ENCODE measurements around the gene OTUB1.
"Not testable (repeated sequence)": the region's sequence is repeated elsewhere in the genome, so short reads cannot be mapped to it uniquely, and the experiment has no call there.

Gene OTUB1, protein sequence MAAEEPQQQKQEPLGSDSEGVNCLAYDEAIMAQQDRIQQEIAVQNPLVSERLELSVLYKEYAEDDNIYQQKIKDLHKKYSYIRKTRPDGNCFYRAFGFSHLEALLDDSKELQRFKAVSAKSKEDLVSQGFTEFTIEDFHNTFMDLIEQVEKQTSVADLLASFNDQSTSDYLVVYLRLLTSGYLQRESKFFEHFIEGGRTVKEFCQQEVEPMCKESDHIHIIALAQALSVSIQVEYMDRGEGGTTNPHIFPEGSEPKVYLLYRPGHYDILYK

GRCh38 chr11:63986156-63986931 is at the start of gene OTUB1:
TSS of gene OTUB1 (plus strand) at chr11:63986438. CDS start at chr11:63986457, 19 bp downstream.
- DNase-seq (ENCODE audit: low spot score): peak; percentile 96

- DNase-seq (ENCODE audit: low spot score): no peak
Observed at GRCh38 chr11:63937713-63938478, 48.3 kb upstream of the OTUB1 start.

GRCh38 chr11:63938479-63939396 is 47.5 kb upstream of the OTUB1 start, which contains the start of gene NAA40:
TSS of gene NAA40 (plus strand) at chr11:63939002. CDS start at chr11:63939097, 95 bp downstream.
- DNase-seq (ENCODE audit: low spot score): peak; percentile 99

DNA sequence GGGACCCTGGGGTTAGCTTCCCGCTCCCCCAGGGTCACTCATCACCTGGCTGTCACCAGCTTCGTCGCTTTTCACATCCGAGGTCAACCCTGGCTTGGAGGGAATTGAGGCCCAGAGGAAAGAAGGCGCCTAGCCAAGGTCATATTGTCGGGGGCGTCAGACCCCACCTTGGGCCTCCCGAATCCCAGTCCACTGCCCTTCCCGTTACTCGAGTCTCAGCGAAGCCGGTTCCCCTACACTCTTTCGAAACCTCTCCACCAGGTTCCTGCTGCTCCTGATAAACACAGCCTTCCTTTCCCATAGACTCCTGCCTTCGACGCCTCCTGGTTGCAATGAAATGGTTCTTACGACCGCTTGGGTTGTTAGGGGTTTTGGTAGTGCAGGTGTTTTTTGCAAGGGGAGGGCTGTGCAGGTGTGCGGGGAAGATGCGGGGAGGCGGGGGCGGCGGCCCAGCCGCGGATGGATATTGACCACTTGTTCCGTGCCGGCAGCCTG is 46.8 kb upstream of the OTUB1 start:
- DNase-seq (ENCODE audit: low spot score): no peak

- no peak for DNase-seq (ENCODE audit: low spot score)
Observed at GRCh38 chr11:63940786-63941185, 45.5 kb upstream of the OTUB1 start.

DNA sequence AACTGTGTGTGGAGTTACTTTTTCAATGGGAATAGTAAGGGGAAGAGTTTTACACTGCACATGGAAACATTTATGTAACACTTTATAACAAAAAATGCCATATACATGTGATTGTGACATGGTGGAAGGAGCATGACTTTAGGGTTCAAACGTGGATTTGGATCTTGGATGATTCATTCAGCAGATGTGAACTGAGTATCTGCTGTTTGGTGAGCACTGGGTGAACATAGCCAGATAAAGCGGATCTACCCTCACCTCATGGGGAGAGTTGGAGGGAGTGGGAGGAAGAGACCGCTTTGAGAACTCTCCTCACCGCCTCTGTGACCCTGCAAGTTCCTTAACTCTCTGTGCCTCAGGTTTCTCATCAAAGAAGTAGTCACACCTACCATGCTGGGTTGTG is 44.3 kb upstream of the OTUB1 start:
- no peak for DNase-seq (ENCODE audit: low spot score)

DNA sequence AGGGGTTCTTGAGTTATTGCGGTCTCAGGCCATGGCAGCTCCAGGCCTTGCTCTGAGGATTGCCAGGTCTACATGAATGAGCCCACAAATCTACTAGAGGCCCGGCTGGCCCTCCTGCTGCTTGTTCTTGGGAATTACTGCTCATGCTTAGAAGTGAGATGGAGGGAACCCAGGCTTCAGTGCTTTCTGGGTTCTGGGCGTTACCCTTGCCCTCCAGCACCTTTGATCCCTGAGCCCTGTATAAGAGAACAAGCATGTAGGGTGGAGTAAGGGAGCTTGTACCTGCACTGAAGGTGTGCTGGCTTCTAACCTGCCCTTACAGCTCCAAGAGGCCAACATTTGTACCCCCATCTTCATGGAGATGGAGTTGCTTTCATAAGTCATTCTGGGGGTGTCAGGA is 43.4 kb upstream of the OTUB1 start:
- DNase-seq (ENCODE audit: low spot score): no peak

DNA sequence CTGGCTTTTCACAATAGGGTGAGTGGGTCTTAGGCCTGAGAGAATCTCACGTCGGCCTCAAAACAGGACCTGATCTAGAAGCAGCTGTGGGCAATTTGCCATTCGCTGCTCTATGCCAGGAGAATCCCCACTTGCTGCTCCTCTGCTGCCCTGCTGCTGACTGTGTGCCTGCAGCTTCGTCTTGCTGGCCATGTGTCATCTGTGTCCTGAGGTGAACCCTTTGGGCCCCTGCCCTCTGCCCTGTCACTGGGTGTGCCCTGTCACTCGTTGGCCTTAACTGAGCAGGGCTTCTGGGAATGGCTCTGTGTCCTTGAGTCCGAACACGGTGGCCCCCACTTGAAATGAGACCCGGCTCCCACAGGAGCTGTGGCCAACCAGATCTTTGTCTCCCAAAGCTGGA is 41.3 kb upstream of the OTUB1 start:
- DNase-seq (ENCODE audit: low spot score): peak; percentile 57

GRCh38 chr11:63945477-63946163 is 40.6 kb upstream of the OTUB1 start:
- DNase-seq (ENCODE audit: low spot score): peak; percentile 91

DNA sequence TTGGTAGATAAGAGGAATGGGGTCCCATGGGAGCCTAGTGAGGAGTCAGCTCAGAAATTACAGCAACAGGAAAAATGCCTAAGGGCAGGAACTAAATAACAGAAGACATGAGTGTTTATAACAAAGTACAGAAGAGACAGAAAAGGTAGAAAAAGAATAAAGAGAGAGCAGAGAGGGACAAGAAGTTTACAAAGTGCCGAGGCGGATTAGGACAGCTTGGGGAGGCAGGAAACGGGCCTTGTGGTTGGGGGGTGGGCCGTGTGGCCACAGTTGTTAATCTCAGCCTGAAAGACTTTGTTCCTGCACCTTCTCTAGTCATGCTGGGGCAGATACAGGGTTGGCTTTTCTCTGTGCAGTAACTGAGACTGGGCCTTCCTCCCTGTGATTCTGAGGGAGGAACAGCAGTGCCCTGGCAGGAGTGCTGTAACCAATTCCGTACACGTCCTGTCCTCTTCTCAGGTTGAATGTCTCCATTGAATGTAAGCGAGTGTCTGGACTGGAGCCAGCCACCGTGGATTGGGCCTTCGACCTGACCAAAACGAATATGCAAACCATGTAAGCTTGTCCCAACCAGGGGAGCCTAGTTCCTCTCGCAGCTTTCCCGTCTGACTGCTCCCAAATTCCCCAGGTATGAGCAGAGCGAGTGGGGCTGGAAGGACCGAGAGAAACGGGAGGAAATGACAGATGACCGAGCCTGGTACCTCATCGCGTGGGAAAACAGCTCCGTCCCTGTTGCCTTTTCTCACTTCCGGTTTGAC is 34.3 kb upstream of the OTUB1 start:
- DNase-seq (ENCODE audit: low spot score): no peak

DNA sequence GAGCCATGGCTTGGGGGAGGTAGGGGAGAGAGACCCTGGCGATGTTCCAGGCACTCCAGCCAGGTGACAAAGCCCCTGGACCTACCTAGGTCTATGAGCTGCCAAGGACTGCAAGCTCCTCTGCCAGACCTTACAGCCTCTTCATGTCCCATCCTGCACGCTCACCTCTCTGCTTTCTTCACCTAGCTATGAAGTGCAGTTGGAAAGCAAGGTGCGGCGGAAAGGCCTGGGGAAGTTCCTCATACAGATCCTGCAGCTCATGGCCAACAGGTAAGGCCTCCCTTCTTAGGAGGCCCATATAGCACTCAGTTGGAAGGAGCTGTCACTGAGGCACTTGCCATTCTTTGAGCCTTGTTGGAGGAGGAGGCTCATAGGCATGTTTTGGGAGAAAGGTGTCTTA is 33.7 kb upstream of the OTUB1 start:
- no peak for DNase-seq (ENCODE audit: low spot score)

DNA sequence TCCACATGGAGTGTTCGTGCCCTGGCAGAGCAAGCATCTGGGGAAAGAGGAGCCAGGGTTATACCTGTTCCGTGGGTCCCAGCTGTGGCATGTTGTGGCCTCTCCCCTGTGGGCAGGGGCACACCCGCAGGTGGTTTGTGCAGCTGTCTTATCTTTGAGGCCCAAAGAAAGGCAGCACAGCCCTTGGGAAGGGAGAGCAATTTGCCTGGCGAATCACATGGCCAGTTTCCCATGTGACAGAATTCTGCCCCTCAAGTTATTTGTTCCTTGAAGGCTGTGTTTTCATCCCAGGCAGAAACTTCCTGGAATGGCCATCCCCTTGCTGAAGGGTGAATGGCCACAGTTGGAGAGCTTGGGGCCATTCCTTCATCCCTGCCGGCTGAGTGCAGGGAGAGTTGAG is 28.2 kb upstream of the OTUB1 start:
- no peak for DNase-seq (ENCODE audit: low spot score)

DNA sequence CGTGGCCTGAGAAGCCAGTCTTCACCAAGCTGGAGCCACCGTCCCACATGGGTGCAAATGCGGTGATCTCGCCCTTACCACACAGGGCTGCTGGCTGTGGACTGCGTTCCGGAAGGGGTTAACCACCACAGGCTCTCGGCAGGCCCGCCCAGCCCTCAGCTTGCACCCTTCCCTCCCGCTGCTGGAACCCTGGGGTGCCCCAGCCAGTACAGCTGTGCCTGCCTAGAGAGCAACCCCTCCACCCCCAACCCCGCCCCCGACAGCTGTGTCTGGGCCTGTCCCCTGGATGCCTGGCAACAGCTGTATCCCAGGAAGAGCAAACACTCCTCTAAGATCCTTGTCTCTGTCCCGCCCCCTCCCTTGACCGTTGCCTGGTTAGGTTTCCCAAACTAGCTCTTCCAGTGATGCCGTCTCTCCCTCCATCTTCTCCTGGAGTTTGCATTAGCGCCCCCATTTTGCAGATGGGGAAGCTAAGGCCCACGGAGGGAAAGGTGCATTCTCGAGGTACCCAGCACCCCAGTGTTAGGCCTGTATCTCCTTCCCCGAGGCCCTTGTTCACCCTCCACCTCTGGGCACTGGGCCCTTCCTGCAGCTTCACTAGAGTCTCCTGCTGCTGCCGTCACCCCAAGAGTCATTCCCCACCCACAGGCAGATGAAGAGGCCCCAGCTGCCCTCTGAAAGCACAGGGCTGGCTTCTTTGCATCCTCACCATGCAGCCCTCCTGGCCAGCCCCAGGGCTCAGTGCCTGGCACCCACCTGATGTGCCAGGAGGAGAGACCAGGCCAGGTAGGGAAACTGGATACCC is 24.4 kb upstream of the OTUB1 start:
- peak; percentile 73 for DNase-seq (ENCODE audit: low spot score)

- DNase-seq (ENCODE audit: low spot score): not testable (repeated sequence)
Observed at GRCh38 chr11:63963895-63964294, 22.3 kb upstream of the OTUB1 start.

DNA sequence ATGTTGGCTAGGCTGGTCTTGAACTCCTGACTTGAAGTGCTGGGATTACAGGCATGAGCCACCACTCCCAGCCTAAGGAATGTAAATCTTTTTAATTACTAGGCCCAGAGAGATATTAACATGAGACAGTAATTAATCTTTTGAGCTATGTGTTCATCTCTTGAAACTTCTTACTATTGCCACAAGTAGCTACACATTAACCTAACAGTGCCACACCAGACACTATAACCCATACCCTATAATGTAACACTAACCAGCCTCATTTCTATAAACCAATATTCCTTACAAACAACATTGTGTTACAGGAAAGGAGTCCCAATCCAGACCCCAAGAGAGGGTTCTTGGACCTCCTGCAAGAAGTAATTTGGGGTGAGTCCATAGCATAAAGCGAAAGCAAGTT is 19.8 kb upstream of the OTUB1 start:
- no peak for DNase-seq (ENCODE audit: low spot score)

GRCh38 chr11:63969461-63969860 is 16.8 kb upstream of the OTUB1 start:
- no peak for DNase-seq (ENCODE audit: low spot score)

- DNase-seq (ENCODE audit: low spot score): no peak
Observed at GRCh38 chr11:63970902-63971301, 15.3 kb upstream of the OTUB1 start.

DNA sequence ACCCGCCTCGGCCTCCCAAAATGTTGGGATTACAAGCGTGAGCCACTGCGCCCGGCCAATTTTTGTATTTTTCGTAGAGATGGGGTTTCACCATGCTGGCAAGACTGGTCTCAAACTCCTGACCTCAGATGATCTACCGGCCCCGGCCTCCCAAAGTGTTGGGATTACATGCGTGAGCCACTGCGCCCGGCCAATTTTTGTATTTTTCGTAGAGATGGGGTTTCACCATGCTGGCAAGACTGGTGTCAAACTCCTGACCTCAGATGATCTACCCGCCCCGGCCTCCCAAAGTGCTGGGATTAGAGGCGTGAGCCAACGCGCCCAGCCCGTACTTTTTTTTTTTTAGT is 12.4 kb upstream of the OTUB1 start:
- not testable (repeated sequence) for DNase-seq (ENCODE audit: low spot score)
